HCT116 (cell line): Measurements from ENCODE around the gene H2AZ1. TPM values are rescaled to one million over a fixed set of nuclear protein-coding genes. Genes with fewer than 3 reads are reported as not detected.

ENCODE experiments used
- ATAC-seq: fragments of 200-7000 bp; cut with Tn5 transposase; 2 replicates; pipeline ENCODE4 v1.9.1; 2020; ENCODE audit warnings: mild to moderate bottlenecking, moderate library complexity
- BruUV-seq: library from RNA; stranded (reverse); fragments of 400-500 nt; replicated peaks from 2 replicates; lab custom pipeline; 2021; lab: Mats Ljungman, UMichigan
- CTCF ChIA-PET: fragments of 300-600 bp; sonication (Branson Sonifier 250); formaldehyde crosslinking; loops from one replicate; lab custom pipeline; 2021; ENCODE audit warnings: antibody characterized with exemption; lab: Charles Lee
- POLR2A ChIA-PET: fragments of 300-600, 350-600 bp; sonication (Branson Sonifier 250); formaldehyde crosslinking; loops from one replicate; lab custom pipeline; 2021; ENCODE audit warnings: antibody characterized with exemption; lab: Charles Lee
- RAD21 ChIA-PET, 2 experiments: fragments of 300-600 bp; sonication (Branson Sonifier 250); formaldehyde crosslinking; loops; one replicate each; lab custom pipeline; 2023; ENCODE audit warnings: low total read pairs in 2 of 2; ENCODE audit not compliant: uncharacterized antibody in 2 of 2, unreplicated experiment in 2 of 2, low non-redundant PET in 1 of 2; lab: Charles Lee
- DNase-seq: peaks from one replicate; pipeline ENCODE4 v3.0.0-alpha.2; 2010; ENCODE audit warnings: low read depth, low spot score
- H2AFZ ChIP-seq: fragments of 200-600 bp; shearing (Covaris generic), sonication (generic); 2 replicates; pipeline ENCODE4 v1.6.1; 2017; ENCODE audit warnings: low read depth, mixed run types, mixed read lengths, antibody characterized with exemption, low read length; ENCODE audit not compliant: poor library complexity, severe bottlenecking
- H3K27ac ChIP-seq: 2 replicates; pipeline ENCODE4 v1.5.1; 2012; ENCODE audit warnings: low read depth, low read length
- H3K27me3 ChIP-seq: fragments of 200-600 bp; sonication (generic); 2 replicates; pipeline ENCODE4 v1.6.1; 2016; ENCODE audit warnings: mixed run types, low read length, mixed read lengths; ENCODE audit not compliant: insufficient read depth
- H3K36me3 ChIP-seq, 2 experiments: fragments of 200-500 bp in 1 of 2; fragments of 200-600 bp in 1 of 2; sonication (Bioruptor generic) in 1 of 2; sonication (generic) in 1 of 2; 2 replicates each; pipeline versions ENCODE4 v1.5.1 to v1.6.1; 2014 to 2016; ENCODE audit warnings: low read length in 2 of 2, inconsistent platforms in 1 of 2, mixed read lengths in 1 of 2, mixed run types in 1 of 2; ENCODE audit not compliant: insufficient read depth in 2 of 2, control insufficient read depth in 1 of 2
- H3K4me1 ChIP-seq, 2 experiments: fragments of 200-600 bp in 1 of 2; sonication (generic) in 1 of 2; 2 replicates each; pipeline versions ENCODE4 v1.5.1 to v1.6.1; 2012 to 2017; ENCODE audit warnings: low read length in 2 of 2, inconsistent platforms in 1 of 2, mild to moderate bottlenecking in 1 of 2, mixed read lengths in 1 of 2, mixed run types in 1 of 2, moderate library complexity in 1 of 2; ENCODE audit not compliant: insufficient read depth in 2 of 2, control insufficient read depth in 1 of 2
- H3K4me2 ChIP-seq: fragments of 200-600 bp; sonication (generic); 2 replicates; pipeline ENCODE4 v1.6.1; 2017; ENCODE audit warnings: mixed run types, low read length, mixed read lengths
- H3K4me3 ChIP-seq, 2 experiments: fragments of 200-600 bp in 1 of 2; sonication (generic) in 1 of 2; replicated peaks in 1 of 2; 2 replicates each; pipeline ENCODE4 v1.5.1; 2011 to 2016; ENCODE audit warnings: low read length in 2 of 2, control low read depth in 1 of 2, low read depth in 1 of 2, mild to moderate bottlenecking in 1 of 2, mixed read lengths in 1 of 2, mixed run types in 1 of 2
- H3K79me2 ChIP-seq: fragments of 200-600 bp; sonication (generic); 2 replicates; pipeline ENCODE4 v1.6.1; 2017; ENCODE audit warnings: mild to moderate bottlenecking, mixed run types, low read length, moderate library complexity, mixed read lengths; ENCODE audit not compliant: insufficient read depth
- H3K9ac ChIP-seq: fragments of 200-600 bp; sonication (generic); 2 replicates; pipeline ENCODE4 v1.6.1; 2016; ENCODE audit warnings: low read length, mixed read lengths
- H3K9me2 ChIP-seq: fragments of 200-600 bp; sonication (generic), shearing (Covaris generic); 2 replicates; pipeline ENCODE4 v1.6.1; 2017; ENCODE audit warnings: mixed run types, mild to moderate bottlenecking, moderate library complexity; ENCODE audit not compliant: insufficient read depth
- H3K9me3 ChIP-seq, 2 experiments: fragments of 200-500 bp in 1 of 2; fragments of 200-600 bp in 1 of 2; sonication (Bioruptor generic) in 1 of 2; sonication (generic) in 1 of 2; 2 replicates each; pipeline ENCODE4 v1.6.1; 2014 to 2017; ENCODE audit warnings: low read length in 2 of 2, mixed read lengths in 2 of 2, inconsistent platforms in 1 of 2, low read depth in 1 of 2, mild to moderate bottlenecking in 1 of 2, mixed run types in 1 of 2, moderate library complexity in 1 of 2; ENCODE audit not compliant: control insufficient read depth in 1 of 2, insufficient read depth in 1 of 2
- H4K20me1 ChIP-seq: fragments of 200-600 bp; sonication (generic), shearing (Covaris generic); 2 replicates; pipeline ENCODE4 v1.6.1; 2017; ENCODE audit warnings: mixed run types, mild to moderate bottlenecking, moderate library complexity; ENCODE audit not compliant: insufficient read depth
- CEBPB ChIP-seq: IDR thresholded peaks from 2 replicates; pipeline ENCODE4 v1.6.1; 2012; ENCODE audit warnings: low read depth
- EGR1 ChIP-seq: IDR thresholded peaks from 2 replicates; pipeline ENCODE4 v1.6.1; 2012; ENCODE audit warnings: low read depth
- ELF1 ChIP-seq: IDR thresholded peaks from 2 replicates; pipeline ENCODE4 v1.6.1; 2012; ENCODE audit warnings: low read depth, borderline replicate concordance
- SP1 ChIP-seq: IDR thresholded peaks from 2 replicates; pipeline ENCODE4 v1.6.1; 2012; ENCODE audit warnings: low read depth
- SRF ChIP-seq: IDR thresholded peaks from 2 replicates; pipeline ENCODE4 v1.6.1; 2012; ENCODE audit warnings: low read depth
- TCF7L2 ChIP-seq: IDR thresholded peaks from 2 replicates; pipeline ENCODE4 v1.7.0; 2011; ENCODE audit warnings: borderline replicate concordance, inconsistent platforms; ENCODE audit not compliant: insufficient read depth, insufficient read length; ENCODE audit errors: extremely low read depth
- YY1 ChIP-seq: IDR thresholded peaks from 2 replicates; pipeline ENCODE4 v1.6.1; 2011; ENCODE audit warnings: low read length, low read depth, moderate library complexity, mild to moderate bottlenecking; ENCODE audit not compliant: insufficient replicate concordance; ENCODE audit errors: extremely low read depth
- intact Hi-C: fragments of 100-400 bp; cut with micrococcal nuclease; formaldehyde crosslinking; loops from 2 replicates; pipeline ENCODE4 v1.10.0; 2022
- total RNA-seq: library from RNA; stranded (reverse); gene quantifications from one replicate; pipeline ENCODE4 v1.2.1, GENCODE V29; 2021; ENCODE audit not compliant: unreplicated experiment
- TF ChIP-seq, protein P1 (sequence below): IDR thresholded peaks from 2 replicates; pipeline ENCODE4 v1.6.1; 2011; ENCODE audit warnings: mild to moderate bottlenecking, low read length, moderate library complexity; ENCODE audit not compliant: insufficient replicate concordance; ENCODE audit errors: extremely low read depth
- TF ChIP-seq, protein P2 (sequence below): IDR thresholded peaks from 2 replicates; pipeline ENCODE4 v1.6.1; 2012

The H2AZ1 gene
- total RNA-seq, 1 experiment from 2014 or later = 839 TPM

DNA sequence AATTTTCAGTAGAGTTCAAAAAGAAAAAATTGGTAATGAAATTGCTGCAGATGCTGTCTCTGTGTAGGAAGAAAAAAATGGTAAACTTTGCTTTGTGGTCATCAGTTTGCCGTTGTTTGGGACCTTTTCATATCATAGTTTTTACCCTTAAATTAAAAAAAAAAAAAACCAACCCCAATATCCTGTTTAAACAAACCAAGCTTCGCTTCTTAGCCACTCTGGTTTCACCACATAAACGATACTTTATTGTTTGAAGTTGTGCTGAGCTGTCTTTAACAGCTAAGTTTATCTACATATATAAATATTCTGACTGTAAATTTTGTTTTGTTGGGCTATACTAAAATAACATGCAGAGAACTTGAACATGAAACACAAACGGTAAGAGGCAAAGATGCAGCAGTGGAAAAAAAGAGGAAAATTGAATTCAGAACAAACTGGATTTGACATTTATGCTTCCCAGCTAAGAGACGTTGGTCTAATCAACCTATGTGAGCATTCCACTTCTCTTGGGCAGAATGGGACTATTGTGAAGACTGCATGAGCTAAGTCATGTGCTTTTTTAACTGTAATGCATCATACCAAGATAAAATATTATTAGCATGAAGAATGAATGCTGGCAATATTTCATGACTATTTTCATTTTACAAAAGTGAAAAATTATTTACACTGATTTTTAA is 15.7 kb upstream of the H2AZ1 start:
- Histone ChIP-seq H3K27ac (no peak overlapping the region), H3K79me2 (no peaks in the 10 kb centered on the region), H4K20me1 (no peaks in the 10 kb centered on the region), H3K9me2 (no peaks in the 10 kb centered on the region), H3K9me3 (no peaks in the 10 kb centered on the region), H2AFZ (no peak overlapping the region), H3K27me3 (no peaks in the 10 kb centered on the region), H3K4me3 (no peak overlapping the region), H3K36me3 (no peaks in the 10 kb centered on the region), H3K4me2 (no peak overlapping the region), H3K9ac (no peak overlapping the region), H3K4me1 (peaks cover 3 to 12% of the 10 kb centered on the region in 2 experiments; a peak in 2 of 4 replicates)
- BruUV-seq = no TSS peak
- TF ChIP-seq YY1 = no peak
- TF ChIP-seq SP1 = no peak
- TF ChIP-seq EGR1 = no peak
- TF ChIP-seq CEBPB = no peak
- TF ChIP-seq TCF7L2 = no peak
- no peak for TF ChIP-seq ELF1
- no peak for TF ChIP-seq SRF
- TF ChIP-seq, protein P1, sequence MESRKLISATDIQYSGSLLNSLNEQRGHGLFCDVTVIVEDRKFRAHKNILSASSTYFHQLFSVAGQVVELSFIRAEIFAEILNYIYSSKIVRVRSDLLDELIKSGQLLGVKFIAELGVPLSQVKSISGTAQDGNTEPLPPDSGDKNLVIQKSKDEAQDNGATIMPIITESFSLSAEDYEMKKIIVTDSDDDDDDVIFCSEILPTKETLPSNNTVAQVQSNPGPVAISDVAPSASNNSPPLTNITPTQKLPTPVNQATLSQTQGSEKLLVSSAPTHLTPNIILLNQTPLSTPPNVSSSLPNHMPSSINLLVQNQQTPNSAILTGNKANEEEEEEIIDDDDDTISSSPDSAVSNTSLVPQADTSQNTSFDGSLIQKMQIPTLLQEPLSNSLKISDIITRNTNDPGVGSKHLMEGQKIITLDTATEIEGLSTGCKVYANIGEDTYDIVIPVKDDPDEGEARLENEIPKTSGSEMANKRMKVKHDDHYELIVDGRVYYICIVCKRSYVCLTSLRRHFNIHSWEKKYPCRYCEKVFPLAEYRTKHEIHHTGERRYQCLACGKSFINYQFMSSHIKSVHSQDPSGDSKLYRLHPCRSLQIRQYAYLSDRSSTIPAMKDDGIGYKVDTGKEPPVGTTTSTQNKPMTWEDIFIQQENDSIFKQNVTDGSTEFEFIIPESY = no peak
- TF ChIP-seq, protein P2, sequence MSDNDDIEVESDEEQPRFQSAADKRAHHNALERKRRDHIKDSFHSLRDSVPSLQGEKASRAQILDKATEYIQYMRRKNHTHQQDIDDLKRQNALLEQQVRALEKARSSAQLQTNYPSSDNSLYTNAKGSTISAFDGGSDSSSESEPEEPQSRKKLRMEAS = no peak
- DNase-seq (no peak), ATAC-seq (no peak)
- ChIA-PET CTCF (no interaction called here), POLR2A (no interaction called here), RAD21 (no interaction called here)
- intact Hi-C loops = no loop called here
